Sigmoid colon (tissue), 7 donors: ENCODE results near the gene PSMG3. TPM values are rescaled to one million over a fixed set of nuclear protein-coding genes. Genes with fewer than 3 reads are reported as not detected.

Source experiments
- DNase-seq: peaks from one replicate; pipeline ENCODE4 v3.0.0-alpha.2; 2019
- H3K27ac ChIP-seq, 4 donors: fragments of 200-600 bp; sonication (generic); one replicate each; pipeline ENCODE4 v1.5.1; 2016 to 2019; ENCODE audit warnings: mild to moderate bottlenecking in 1 of 4
- H3K27me3 ChIP-seq, 3 donors: fragments of 200-600 bp; sonication (generic); one replicate each; pipeline ENCODE4 v1.5.1; 2019; ENCODE audit warnings: mild to moderate bottlenecking in 1 of 3
- H3K36me3 ChIP-seq, 4 donors: fragments of 200-600 bp; sonication (generic); one replicate each; pipeline ENCODE4 v1.5.1; 2016 to 2019
- H3K4me1 ChIP-seq, 4 donors: fragments of 200-600 bp; sonication (generic); one replicate each; pipeline ENCODE4 v1.5.1; 2017 to 2019
- H3K4me3 ChIP-seq, 4 donors: fragments of 200-600 bp; sonication (generic); one replicate each; pipeline ENCODE4 v1.5.1; 2017 to 2019; ENCODE audit warnings: mild to moderate bottlenecking in 2 of 4, moderate library complexity in 1 of 4
- H3K9me3 ChIP-seq, 4 donors: fragments of 200-600 bp in 3 of 4; sonication (generic) in 3 of 4; one replicate each; pipeline versions ENCODE4 v1.5.1 to v1.6.1; 2013 to 2019
- CTCF ChIP-seq, 4 experiments: fragments of 450-650 bp in 3 of 4; fragments of 200-600 bp in 1 of 4; IDR thresholded peaks; one replicate each; pipeline ENCODE4 v1.5.1; 2016 to 2019; ENCODE audit warnings: antibody characterized with exemption in 4 of 4, mild to moderate bottlenecking in 3 of 4, moderate library complexity in 2 of 4
- EP300 ChIP-seq, 4 donors: sonication (generic); formaldehyde crosslinking; IDR thresholded peaks; one replicate each; pipeline ENCODE4 v1.6.1; 2017; ENCODE audit warnings: antibody characterized with exemption in 4 of 4
- POLR2A ChIP-seq, 2 donors: fragments of 450-650 bp; IDR thresholded peaks; one replicate each; pipeline ENCODE4 v1.6.1; 2016; ENCODE audit warnings: antibody characterized with exemption in 2 of 2, mild to moderate bottlenecking in 2 of 2, moderate library complexity in 2 of 2
- POLR2AphosphoS5 ChIP-seq, 4 donors: sonication (generic); formaldehyde crosslinking; IDR thresholded peaks; one replicate each; pipeline ENCODE4 v1.6.1; 2017; ENCODE audit warnings: antibody characterized with exemption in 4 of 4
- WGBS, 2 donors: extraction: QIAGEN DNeasy Blood & Tissue Kit; methylation state at CpG; one replicate each; pipeline ENCODE4 v1.1.7; 2013; 5-methylcytosine and 5-hydroxymethylcytosine counted together
- intact Hi-C: fragments of 100-400 bp; cut with DNase I; formaldehyde crosslinking; loops from one replicate; pipeline ENCODE4 v1.15.1; 2023
- polyA plus RNA-seq, 3 donors: library from polyadenylated mRNA; stranded (reverse); fragments of 200-250 nt; gene quantifications; one replicate each; pipeline ENCODE4 v1.2.3, GENCODE V29; 2013
- total RNA-seq, 4 donors: library from RNA; depleted of rRNA; stranded (reverse); fragments of >200 nt; gene quantifications; one replicate each; pipeline ENCODE4 v1.1.0, GENCODE V29; 2016
- donor health status: healthy with polysubstance abuse.
- donor health status: Bipolar disorder and iron deficiency.
- donor health status: healthy.

The PSMG3 gene
- total and polyA plus RNA-seq, 7 donors = 23.3 to 68.0 (median 50.5) TPM

GRCh38 chr7:1610678-1611302 lies 41.0 kb upstream of the PSMG3 start:
- H3K27me3 ChIP-seq = peaks cover 9 to 28% (median 13%) of the 10 kb centered on the region in 3 donors
- no peak overlapping the region for H3K4me3 ChIP-seq
- DNase-seq = no peak
- no peak for TF ChIP-seq EP300 (IDR thresholded peaks at IDR 0.05)
- no peak for TF ChIP-seq POLR2A (IDR thresholded peaks at IDR 0.05)
- TF ChIP-seq CTCF (IDR thresholded peaks at IDR 0.05) = no peak
- no peak for TF ChIP-seq POLR2AphosphoS5 (IDR thresholded peaks at IDR 0.05)
- H3K4me1 ChIP-seq = no peaks in the 10 kb centered on the region
- intact Hi-C loops = no loop called here
- H3K27ac ChIP-seq = no peak overlapping the region
- 93 to 94% methylated on average over 26 of the region's 26 CpGs for WGBS, 2 donors
- no peaks in the 10 kb centered on the region for H3K36me3 ChIP-seq
- no peaks in the 10 kb centered on the region for H3K9me3 ChIP-seq

DNA sequence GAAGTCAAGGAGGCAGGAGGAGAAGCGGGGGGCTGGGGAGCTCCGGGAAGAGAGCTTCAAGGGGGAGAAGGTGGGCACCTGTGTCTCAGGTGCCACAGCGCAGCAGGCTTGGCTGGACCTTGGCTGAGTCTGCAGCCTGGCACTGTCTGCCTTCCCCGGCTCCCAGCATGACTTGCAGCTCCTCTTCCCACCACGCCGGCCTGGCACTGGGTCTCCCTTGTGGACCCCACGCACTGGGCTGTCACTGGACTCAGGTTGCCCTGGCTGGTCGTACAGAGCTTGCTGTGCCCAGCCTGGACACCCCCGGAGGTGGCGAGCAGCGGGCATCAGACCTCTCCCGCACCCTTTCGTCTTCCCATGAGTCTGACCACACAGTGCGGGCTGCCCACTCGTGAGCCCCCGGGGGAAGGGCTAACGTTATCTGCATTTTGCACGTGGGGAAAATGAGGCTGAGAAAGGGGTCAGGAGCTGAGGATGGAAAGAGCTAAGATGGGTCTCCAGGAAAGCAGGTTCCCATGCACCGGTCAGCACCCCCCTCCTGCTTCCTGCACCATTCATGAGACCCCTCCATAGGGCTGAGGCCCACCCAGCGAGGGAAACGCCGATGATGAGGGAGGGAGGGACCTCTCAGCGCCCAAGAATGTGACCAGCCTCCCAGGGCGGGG lies 40.3 kb upstream of the PSMG3 start:
- Histone ChIP-seq H3K9me3 (no peaks in the 10 kb centered on the region), H3K4me1 (no peaks in the 10 kb centered on the region), H3K27me3 (peaks cover 9 to 33% (median 13%) of the 10 kb centered on the region in 3 donors), H3K4me3 (no peak overlapping the region), H3K36me3 (no peaks in the 10 kb centered on the region), H3K27ac (no peak overlapping the region)
- intact Hi-C loops = no loop called here
- TF ChIP-seq POLR2AphosphoS5 (IDR thresholded peaks at IDR 0.05) (no peak), POLR2A (IDR thresholded peaks at IDR 0.05) (no peak), EP300 (IDR thresholded peaks at IDR 0.05) (no peak), CTCF (IDR thresholded peaks at IDR 0.05) (no peak)
- WGBS, 2 donors = 80 to 83% methylated on average over 24 of the region's 24 CpGs
- DNase-seq = no peak

DNA sequence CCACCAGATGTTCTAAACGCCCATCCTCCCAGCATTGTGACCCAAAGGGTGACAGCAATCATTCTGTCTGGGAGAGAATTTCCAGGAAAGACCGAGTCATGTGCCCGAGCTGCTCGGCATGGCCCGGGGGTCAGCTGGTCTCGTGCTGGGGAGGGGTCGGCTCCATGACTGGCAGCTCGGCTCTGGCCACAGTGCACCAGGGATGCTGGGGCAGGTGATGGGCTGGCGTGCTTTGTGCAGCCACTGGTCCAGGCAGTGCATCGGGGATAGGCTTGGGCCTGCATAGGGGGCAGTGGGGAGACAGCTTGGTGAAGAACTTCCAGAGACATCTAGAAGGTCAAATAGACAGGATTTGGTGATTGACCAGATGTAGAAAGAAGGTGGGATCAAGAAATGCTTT lies 39.2 kb upstream of the PSMG3 start:
- 81 to 83% methylated on average over 10 of the region's 10 CpGs for WGBS, 2 donors
- Histone ChIP-seq H3K27me3 (peaks cover 9 to 41% (median 16%) of the 10 kb centered on the region in 3 donors), H3K27ac (no peak overlapping the region), H3K4me1 (no peaks in the 10 kb centered on the region), H3K9me3 (no peaks in the 10 kb centered on the region), H3K36me3 (no peaks in the 10 kb centered on the region), H3K4me3 (no peak overlapping the region)
- no peak for TF ChIP-seq POLR2A (IDR thresholded peaks at IDR 0.05)
- intact Hi-C loops = no loop called here
- no peak for DNase-seq

GRCh38 chr7:1608318-1608717 lies 38.5 kb upstream of the PSMG3 start:
- Histone ChIP-seq H3K4me1 (no peaks in the 10 kb centered on the region), H3K9me3 (no peaks in the 10 kb centered on the region), H3K36me3 (no peaks in the 10 kb centered on the region), H3K4me3 (no peak overlapping the region), H3K27ac (no peak overlapping the region), H3K27me3 (peaks cover 9 to 46% (median 16%) of the 10 kb centered on the region in 3 donors)
- DNase-seq = no peak
- intact Hi-C loops = no loop called here
- 78 to 88% methylated on average over 8 of the region's 8 CpGs for WGBS, 2 donors
- no peak for TF ChIP-seq POLR2AphosphoS5 (IDR thresholded peaks at IDR 0.05)
- no peak for TF ChIP-seq EP300 (IDR thresholded peaks at IDR 0.05)
- TF ChIP-seq CTCF (IDR thresholded peaks at IDR 0.05) = no peak
- no peak for TF ChIP-seq POLR2A (IDR thresholded peaks at IDR 0.05)

GRCh38 chr7:1607696-1608095 lies 37.9 kb upstream of the PSMG3 start:
- intact Hi-C loops = no loop called here
- no peak overlapping the region for H3K4me3 ChIP-seq
- TF ChIP-seq POLR2AphosphoS5 (IDR thresholded peaks at IDR 0.05) (no peak), POLR2A (IDR thresholded peaks at IDR 0.05) (no peak), CTCF (IDR thresholded peaks at IDR 0.05) (no peak), EP300 (IDR thresholded peaks at IDR 0.05) (no peak)
- DNase-seq = no peak
- H3K9me3 ChIP-seq = no peaks in the 10 kb centered on the region
- no peaks in the 10 kb centered on the region for H3K36me3 ChIP-seq
- no peaks in the 10 kb centered on the region for H3K4me1 ChIP-seq
- WGBS, 2 donors = 48 to 70% methylated on average over 10 of the region's 10 CpGs
- no peak overlapping the region for H3K27ac ChIP-seq
- peaks cover 9 to 50% (median 16%) of the 10 kb centered on the region in 3 donors for H3K27me3 ChIP-seq
